ENCODE measurements around the gene KCNA10. TPM values are rescaled to one million over a fixed set of nuclear protein-coding genes. Genes with fewer than 3 reads are reported as not detected.

Gene KCNA10
- polyA plus RNA-seq, 1 donor (not counting 4 experiments of a cell fraction or from before 2014, with no cell fraction given) = not detected

DNA sequence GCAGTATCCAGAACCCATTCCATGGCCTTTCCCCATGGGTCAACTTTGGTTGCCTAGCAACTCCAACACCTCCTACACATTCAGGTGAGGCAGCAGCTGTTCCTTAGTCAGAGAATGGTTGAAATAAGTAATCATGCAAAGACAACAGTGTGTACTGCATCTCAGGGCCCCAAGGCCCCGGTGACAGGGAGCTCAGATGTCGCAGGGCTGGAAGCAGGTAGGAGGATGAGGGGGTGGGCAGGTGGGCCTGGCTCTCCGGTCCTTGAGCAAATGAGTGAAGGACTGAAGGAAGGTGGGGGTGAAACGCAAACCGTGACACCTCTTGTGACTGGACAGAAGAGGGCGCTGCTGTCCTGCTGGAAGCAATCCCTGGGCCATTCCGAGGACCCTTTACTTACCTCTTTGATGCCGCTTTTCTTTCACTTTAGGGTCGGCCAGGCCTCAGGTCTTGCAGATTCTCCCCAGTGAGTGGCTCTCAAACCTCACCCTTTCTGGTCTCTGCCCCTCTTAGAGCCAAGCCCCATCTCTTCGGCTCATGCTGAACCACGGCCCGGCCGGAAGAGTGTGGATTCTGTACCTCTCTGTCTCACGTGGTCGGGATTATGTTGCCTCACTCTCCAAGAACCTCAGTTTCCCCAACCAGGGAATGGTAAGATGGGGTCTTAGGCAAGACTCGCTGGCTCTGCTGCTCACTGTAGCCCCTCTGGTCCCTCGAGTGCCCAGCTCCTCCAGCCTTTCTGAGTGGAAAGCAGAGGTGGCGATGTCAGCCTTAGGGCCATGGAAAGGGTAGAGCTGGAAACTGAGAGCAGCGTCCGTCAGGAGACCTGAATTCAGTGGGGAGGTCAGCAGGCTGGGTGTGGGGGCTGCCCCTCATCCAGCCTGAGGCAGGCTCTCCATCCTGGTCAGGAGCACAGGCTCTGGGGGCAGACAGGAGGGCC lies 5.6 kb upstream of the KCNA10 start:
- peaks cover 17% of the 10 kb centered on the region for H3K27me3 ChIP-seq (ENCODE audit: control insufficient read depth, extremely low read depth, insufficient read depth, low read length)
- dilution Hi-C loops (cut with MboI; ENCODE audit: extremely low pct_ligation_motif_present, low sequenced_read_pairs) = no loop called here
- TF ChIP-seq EZH2 (IDR thresholded peaks at IDR 0.05; ENCODE audit: low read length) = no peak
- TF ChIP-seq, protein P1, sequence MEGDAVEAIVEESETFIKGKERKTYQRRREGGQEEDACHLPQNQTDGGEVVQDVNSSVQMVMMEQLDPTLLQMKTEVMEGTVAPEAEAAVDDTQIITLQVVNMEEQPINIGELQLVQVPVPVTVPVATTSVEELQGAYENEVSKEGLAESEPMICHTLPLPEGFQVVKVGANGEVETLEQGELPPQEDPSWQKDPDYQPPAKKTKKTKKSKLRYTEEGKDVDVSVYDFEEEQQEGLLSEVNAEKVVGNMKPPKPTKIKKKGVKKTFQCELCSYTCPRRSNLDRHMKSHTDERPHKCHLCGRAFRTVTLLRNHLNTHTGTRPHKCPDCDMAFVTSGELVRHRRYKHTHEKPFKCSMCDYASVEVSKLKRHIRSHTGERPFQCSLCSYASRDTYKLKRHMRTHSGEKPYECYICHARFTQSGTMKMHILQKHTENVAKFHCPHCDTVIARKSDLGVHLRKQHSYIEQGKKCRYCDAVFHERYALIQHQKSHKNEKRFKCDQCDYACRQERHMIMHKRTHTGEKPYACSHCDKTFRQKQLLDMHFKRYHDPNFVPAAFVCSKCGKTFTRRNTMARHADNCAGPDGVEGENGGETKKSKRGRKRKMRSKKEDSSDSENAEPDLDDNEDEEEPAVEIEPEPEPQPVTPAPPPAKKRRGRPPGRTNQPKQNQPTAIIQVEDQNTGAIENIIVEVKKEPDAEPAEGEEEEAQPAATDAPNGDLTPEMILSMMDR (optimal IDR thresholded peaks at IDR 0.05 in 1 of 3, IDR thresholded peaks at IDR 0.05 in 1 of 3, conservative IDR thresholded peaks at IDR 0.05 in 1 of 3; ENCODE audit: extremely low read depth in 1 of 3, insufficient read depth in 2 of 3, low read length in 3 of 3) = peak; percentile 81 to 94 (median 94)
- H3K4me3 ChIP-seq (ENCODE audit: control insufficient read depth in 2 of 3, extremely low read depth in 1 of 3, insufficient read depth in 2 of 3, low read depth in 1 of 3, low read length in 3 of 3) = no peak overlapping the region
- H3K9ac ChIP-seq (ENCODE audit: control insufficient read depth, extremely low read depth, insufficient read depth, low read length) = no peak overlapping the region
- no peaks in the 10 kb centered on the region for H3K9me3 ChIP-seq (ENCODE audit: control insufficient read depth, low read depth, low read length)
- no peaks in the 10 kb centered on the region for H3K9me1 ChIP-seq (ENCODE audit: control insufficient read depth, extremely low read depth, insufficient read depth, low read length)
- FAIRE-seq = peak; percentile 41
- no peaks in the 10 kb centered on the region for H4K20me1 ChIP-seq (ENCODE audit: control insufficient read depth, extremely low read depth, insufficient read depth, low read length)
- H3K4me1 ChIP-seq (ENCODE audit: control insufficient read depth, extremely low read depth, insufficient read depth, low read length) = peaks cover 12% of the 10 kb centered on the region
- no peaks in the 10 kb centered on the region for H3K36me3 ChIP-seq (ENCODE audit: control insufficient read depth in 2 of 2, extremely low read depth in 1 of 2, insufficient read depth in 2 of 2, low read length in 2 of 2)
- peak overlapping the region; percentile 54 for H3K4me2 ChIP-seq (ENCODE audit: control insufficient read depth, extremely low read depth, insufficient read depth, low read depth, low read length)
- no peak overlapping the region for H2AFZ ChIP-seq (ENCODE audit: control insufficient read depth, low read length)
- H3K79me2 ChIP-seq (ENCODE audit: control insufficient read depth, insufficient read depth, low read length) = no peaks in the 10 kb centered on the region
- no peak overlapping the region for H3K27ac ChIP-seq (ENCODE audit: control insufficient read depth, insufficient read depth, low read length)
- no peak for DNase-seq (ENCODE audit: low read depth, low spot score)

DNA sequence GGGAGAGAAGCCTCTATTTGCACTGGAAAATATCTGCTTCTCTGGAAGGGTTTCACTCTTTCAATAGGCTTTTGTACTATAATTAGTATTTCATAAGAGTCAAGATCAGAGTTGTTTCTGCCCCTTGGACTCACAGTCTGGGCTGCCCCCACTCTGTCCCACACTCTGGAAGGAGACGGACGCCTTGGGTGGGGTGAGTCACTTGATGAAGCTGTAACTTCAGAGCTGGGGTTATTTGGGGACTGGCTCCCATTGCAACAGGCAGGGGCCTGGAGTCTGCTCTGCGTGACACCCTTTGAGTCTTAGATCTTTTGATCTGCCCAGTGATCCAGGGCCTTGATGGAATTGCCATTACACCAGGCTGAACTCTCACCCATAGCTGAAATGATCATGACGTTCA lies 4.0 kb upstream of the KCNA10 start:
- no peak overlapping the region for H3K4me2 ChIP-seq (ENCODE audit: control insufficient read depth, extremely low read depth, insufficient read depth, low read depth, low read length)
- peaks cover 11% of the 10 kb centered on the region for H3K27me3 ChIP-seq (ENCODE audit: control insufficient read depth, extremely low read depth, insufficient read depth, low read length)
- no peak overlapping the region for H3K4me3 ChIP-seq (ENCODE audit: control insufficient read depth in 2 of 3, extremely low read depth in 1 of 3, insufficient read depth in 2 of 3, low read depth in 1 of 3, low read length in 3 of 3)

More for the DNA sequence above, 4.0 kb upstream of the KCNA10 start:
- dilution Hi-C loops (cut with MboI; ENCODE audit: extremely low pct_ligation_motif_present, low sequenced_read_pairs) = no loop called here
- Histone ChIP-seq H3K27ac (ENCODE audit: control insufficient read depth, insufficient read depth, low read length) (no peak overlapping the region), H2AFZ (ENCODE audit: control insufficient read depth, low read length) (no peak overlapping the region), H4K20me1 (ENCODE audit: control insufficient read depth, extremely low read depth, insufficient read depth, low read length) (no peaks in the 10 kb centered on the region), H3K36me3 (ENCODE audit: control insufficient read depth in 2 of 2, extremely low read depth in 1 of 2, insufficient read depth in 2 of 2, low read length in 2 of 2) (no peaks in the 10 kb centered on the region), H3K9me1 (ENCODE audit: control insufficient read depth, extremely low read depth, insufficient read depth, low read length) (no peaks in the 10 kb centered on the region), H3K79me2 (ENCODE audit: control insufficient read depth, insufficient read depth, low read length) (no peaks in the 10 kb centered on the region), H3K9ac (ENCODE audit: control insufficient read depth, extremely low read depth, insufficient read depth, low read length) (no peak overlapping the region), H3K9me3 (ENCODE audit: control insufficient read depth, low read depth, low read length) (no peaks in the 10 kb centered on the region), H3K4me1 (ENCODE audit: control insufficient read depth, extremely low read depth, insufficient read depth, low read length) (peaks cover 12% of the 10 kb centered on the region)
- DNase-seq (ENCODE audit: low read depth, low spot score) (no peak), FAIRE-seq (no peak)
- no peak for TF ChIP-seq EZH2 (IDR thresholded peaks at IDR 0.05; ENCODE audit: low read length)
- TF ChIP-seq, protein P1 (optimal IDR thresholded peaks at IDR 0.05 in 1 of 3, IDR thresholded peaks at IDR 0.05 in 1 of 3, conservative IDR thresholded peaks at IDR 0.05 in 1 of 3; ENCODE audit: extremely low read depth in 1 of 3, insufficient read depth in 2 of 3, low read length in 3 of 3) = no peak

Data from keratinocyte (primary cell).